ENCODE data around the gene LARP1B. TPM values are rescaled to one million over a fixed set of nuclear protein-coding genes. Genes with fewer than 3 reads are reported as not detected.

LARP1B gene
- total RNA-seq, 1 experiment from 2014 or later = 31.1 TPM

GRCh38 chr4:128241019-128241418 is 179.9 kb downstream of the LARP1B start:
- TF ChIP-seq POLR2AphosphoS5 (IDR thresholded peaks at IDR 0.05; ENCODE audit: low read depth, low read length) (no peak), SP1 (IDR thresholded peaks at IDR 0.05; ENCODE audit: low read depth) (no peak), ZNF274 (IDR thresholded peaks at IDR 0.05; ENCODE audit: low read depth, low read length) (no peak), YY1 (IDR thresholded peaks at IDR 0.05; ENCODE audit: extremely low read depth, insufficient replicate concordance, low read depth, low read length) (no peak), SIN3A (IDR thresholded peaks at IDR 0.05; ENCODE audit: low read depth) (no peak), POLR2A (IDR thresholded peaks at IDR 0.05; ENCODE audit: borderline replicate concordance, extremely low read depth, insufficient read depth, insufficient read length) (no peak), CBX3 (IDR thresholded peaks at IDR 0.05; ENCODE audit: low read depth) (no peak), EZH2 (IDR thresholded peaks at IDR 0.05) (no peak)
- TF ChIP-seq, protein P1, sequence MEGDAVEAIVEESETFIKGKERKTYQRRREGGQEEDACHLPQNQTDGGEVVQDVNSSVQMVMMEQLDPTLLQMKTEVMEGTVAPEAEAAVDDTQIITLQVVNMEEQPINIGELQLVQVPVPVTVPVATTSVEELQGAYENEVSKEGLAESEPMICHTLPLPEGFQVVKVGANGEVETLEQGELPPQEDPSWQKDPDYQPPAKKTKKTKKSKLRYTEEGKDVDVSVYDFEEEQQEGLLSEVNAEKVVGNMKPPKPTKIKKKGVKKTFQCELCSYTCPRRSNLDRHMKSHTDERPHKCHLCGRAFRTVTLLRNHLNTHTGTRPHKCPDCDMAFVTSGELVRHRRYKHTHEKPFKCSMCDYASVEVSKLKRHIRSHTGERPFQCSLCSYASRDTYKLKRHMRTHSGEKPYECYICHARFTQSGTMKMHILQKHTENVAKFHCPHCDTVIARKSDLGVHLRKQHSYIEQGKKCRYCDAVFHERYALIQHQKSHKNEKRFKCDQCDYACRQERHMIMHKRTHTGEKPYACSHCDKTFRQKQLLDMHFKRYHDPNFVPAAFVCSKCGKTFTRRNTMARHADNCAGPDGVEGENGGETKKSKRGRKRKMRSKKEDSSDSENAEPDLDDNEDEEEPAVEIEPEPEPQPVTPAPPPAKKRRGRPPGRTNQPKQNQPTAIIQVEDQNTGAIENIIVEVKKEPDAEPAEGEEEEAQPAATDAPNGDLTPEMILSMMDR (IDR thresholded peaks at IDR 0.05 in 2 of 3, conservative IDR thresholded peaks at IDR 0.05 in 1 of 3; ENCODE audit: borderline replicate concordance in 1 of 3, insufficient read depth in 1 of 3, low read depth in 2 of 3, low read length in 2 of 3) = no peak
- TF ChIP-seq, protein P2, sequence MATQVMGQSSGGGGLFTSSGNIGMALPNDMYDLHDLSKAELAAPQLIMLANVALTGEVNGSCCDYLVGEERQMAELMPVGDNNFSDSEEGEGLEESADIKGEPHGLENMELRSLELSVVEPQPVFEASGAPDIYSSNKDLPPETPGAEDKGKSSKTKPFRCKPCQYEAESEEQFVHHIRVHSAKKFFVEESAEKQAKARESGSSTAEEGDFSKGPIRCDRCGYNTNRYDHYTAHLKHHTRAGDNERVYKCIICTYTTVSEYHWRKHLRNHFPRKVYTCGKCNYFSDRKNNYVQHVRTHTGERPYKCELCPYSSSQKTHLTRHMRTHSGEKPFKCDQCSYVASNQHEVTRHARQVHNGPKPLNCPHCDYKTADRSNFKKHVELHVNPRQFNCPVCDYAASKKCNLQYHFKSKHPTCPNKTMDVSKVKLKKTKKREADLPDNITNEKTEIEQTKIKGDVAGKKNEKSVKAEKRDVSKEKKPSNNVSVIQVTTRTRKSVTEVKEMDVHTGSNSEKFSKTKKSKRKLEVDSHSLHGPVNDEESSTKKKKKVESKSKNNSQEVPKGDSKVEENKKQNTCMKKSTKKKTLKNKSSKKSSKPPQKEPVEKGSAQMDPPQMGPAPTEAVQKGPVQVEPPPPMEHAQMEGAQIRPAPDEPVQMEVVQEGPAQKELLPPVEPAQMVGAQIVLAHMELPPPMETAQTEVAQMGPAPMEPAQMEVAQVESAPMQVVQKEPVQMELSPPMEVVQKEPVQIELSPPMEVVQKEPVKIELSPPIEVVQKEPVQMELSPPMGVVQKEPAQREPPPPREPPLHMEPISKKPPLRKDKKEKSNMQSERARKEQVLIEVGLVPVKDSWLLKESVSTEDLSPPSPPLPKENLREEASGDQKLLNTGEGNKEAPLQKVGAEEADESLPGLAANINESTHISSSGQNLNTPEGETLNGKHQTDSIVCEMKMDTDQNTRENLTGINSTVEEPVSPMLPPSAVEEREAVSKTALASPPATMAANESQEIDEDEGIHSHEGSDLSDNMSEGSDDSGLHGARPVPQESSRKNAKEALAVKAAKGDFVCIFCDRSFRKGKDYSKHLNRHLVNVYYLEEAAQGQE (IDR thresholded peaks at IDR 0.05; ENCODE audit: low read depth) = no peak

More at GRCh38 chr4:128241019-128241418, 179.9 kb downstream of the LARP1B start:
- no peaks in the 10 kb centered on the region for H3K9me3 ChIP-seq (ENCODE audit: control insufficient read depth in 1 of 2, insufficient read depth in 1 of 2, low read depth in 1 of 2, low read length in 2 of 2)
- H3K4me3 ChIP-seq (replicated peaks in 1 of 2; ENCODE audit: low read depth in 1 of 2, low read length in 2 of 2) = no peak overlapping the region
- no peaks in the 10 kb centered on the region for H4K20me1 ChIP-seq (ENCODE audit: insufficient read depth)
- no peak for DNase-seq (ENCODE audit: low read depth, low spot score)
- no peak for ATAC-seq
- no peak overlapping the region for H2AFZ ChIP-seq (ENCODE audit: low read depth, low read length, poor library complexity, severe bottlenecking)
- H3K4me2 ChIP-seq (ENCODE audit: low read length) = no peak overlapping the region
- no peaks in the 10 kb centered on the region for H3K79me2 ChIP-seq (ENCODE audit: insufficient read depth, low read length)
- no peaks in the 10 kb centered on the region for H3K27me3 ChIP-seq (ENCODE audit: insufficient read depth, low read length)
- RAD21 ChIA-PET (ENCODE audit: low non-redundant PET in 1 of 2, low total read pairs in 2 of 2, uncharacterized antibody in 2 of 2, unreplicated experiment in 2 of 2) = no interaction called here
- intact Hi-C loops (cut with micrococcal nuclease) = no loop called here
- BruUV-seq (replicated peaks) = no TSS peak
- H3K9ac ChIP-seq (ENCODE audit: low read length) = no peak overlapping the region
- no peak overlapping the region for H3K27ac ChIP-seq (ENCODE audit: low read depth, low read length)
- peaks cover 0 to 7% of the 10 kb centered on the region in 2 experiments; a peak in 1 of 4 replicates for H3K4me1 ChIP-seq (ENCODE audit: control insufficient read depth in 1 of 2, insufficient read depth in 2 of 2, low read length in 2 of 2)
- H3K36me3 ChIP-seq (ENCODE audit: control insufficient read depth in 1 of 2, insufficient read depth in 2 of 2, low read length in 2 of 2) = no peaks in the 10 kb centered on the region
- POLR2A ChIA-PET = no interaction called here
- H3K9me2 ChIP-seq (ENCODE audit: insufficient read depth) = no peaks in the 10 kb centered on the region
- CTCF ChIA-PET = no interaction called here
